Eye (tissue), 1 donor: ENCODE measurements around the gene KLHDC1.
"Not testable (repeated sequence)": the region's sequence is repeated elsewhere in the genome, so short reads cannot be mapped to it uniquely, and the experiment has no call there.

Experiments used
- DNase-seq: peaks from one replicate; pipeline ENCODE4 v3.0.0-alpha.2; 2015

The KLHDC1 gene

DNA sequence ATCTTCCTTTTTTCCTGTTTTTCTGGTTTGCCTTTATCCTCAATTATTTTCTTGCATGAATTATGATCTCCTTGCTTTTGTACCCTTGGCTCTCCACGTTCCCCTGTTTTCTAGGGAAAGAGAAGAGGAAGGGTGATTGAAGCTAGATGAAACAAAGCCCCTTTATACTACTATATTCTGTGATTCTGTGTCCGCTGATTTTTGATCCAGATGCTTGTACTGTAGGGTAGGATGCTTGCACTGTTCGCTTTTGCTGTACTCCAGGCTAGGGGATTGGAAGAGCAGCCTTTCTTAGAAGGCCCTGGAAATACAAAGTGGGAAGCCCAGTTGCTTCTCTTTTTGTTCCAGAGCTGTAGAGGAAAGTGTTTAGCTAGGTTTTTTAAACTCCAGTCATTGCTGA is 40.0 kb downstream of the KLHDC1 start:
- no peak for DNase-seq

DNA sequence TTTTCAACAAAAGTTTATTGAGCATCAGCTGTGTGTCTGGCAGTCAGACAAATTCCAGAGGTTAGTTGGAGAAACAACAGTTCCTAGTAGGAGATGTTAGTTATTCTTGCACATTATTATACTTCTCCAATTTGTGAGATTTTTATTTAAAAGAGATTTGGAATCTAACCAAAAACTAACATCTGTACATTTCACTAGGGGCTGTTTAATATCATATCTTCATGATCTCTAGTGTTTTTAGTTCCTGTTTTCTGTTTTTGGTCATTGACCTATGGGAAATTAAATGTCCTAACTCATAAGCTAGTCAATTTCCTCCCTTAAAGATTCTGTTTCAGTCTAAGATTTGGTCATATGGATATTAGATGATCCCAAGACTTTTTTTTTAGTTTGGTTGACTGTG is 40.9 kb downstream of the KLHDC1 start:
- DNase-seq: no peak

DNA sequence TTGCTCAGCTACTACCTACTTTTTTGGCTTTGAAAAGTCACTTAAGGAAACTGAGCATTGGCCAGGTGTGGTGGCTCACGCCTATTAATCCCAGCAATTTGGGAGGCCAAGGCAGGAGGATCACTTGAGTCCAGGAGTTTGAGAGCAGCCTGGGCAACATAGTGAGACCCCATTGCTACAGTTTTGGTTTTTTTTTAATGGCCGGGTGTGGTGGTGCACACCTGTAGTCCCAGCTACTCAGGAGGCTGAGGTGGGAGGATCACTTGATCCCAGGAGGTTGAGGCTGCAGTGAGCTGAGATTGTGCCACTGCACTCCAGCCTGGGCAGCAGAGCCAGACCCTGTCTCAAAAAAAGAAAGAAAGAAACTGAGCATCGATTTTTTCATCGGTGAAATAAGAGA is 42.7 kb downstream of the KLHDC1 start:
- DNase-seq: not testable (repeated sequence)

DNA sequence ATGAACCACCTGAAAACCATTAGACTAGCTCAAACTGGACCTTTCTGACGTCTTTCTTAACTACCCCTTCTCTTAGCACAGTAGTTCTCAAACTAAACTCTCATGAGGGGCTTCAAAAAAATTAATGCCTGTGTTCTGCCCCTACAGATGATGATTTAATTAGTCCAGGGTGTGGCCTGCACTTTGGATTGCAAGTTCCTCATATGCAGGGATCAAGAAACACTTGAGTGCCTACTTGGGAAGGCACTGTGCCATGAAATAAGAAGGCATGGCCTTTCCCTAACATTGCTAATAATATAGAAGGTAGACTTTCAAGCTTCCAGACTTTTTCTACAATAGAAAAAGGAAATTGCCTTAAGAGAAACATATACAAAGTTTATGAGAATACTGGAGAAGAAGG is 52.3 kb downstream of the KLHDC1 start:
- DNase-seq: no peak

- DNase-seq: not testable (repeated sequence)
Measured at GRCh38 chr14:49746476-49746875, 53.6 kb downstream of the KLHDC1 start.

- no peak for DNase-seq
Measured at GRCh38 chr14:49754570-49755097, 61.7 kb downstream of the KLHDC1 start.

- DNase-seq: no peak
Measured at GRCh38 chr14:49755378-49755777, 62.5 kb downstream of the KLHDC1 start.

DNA sequence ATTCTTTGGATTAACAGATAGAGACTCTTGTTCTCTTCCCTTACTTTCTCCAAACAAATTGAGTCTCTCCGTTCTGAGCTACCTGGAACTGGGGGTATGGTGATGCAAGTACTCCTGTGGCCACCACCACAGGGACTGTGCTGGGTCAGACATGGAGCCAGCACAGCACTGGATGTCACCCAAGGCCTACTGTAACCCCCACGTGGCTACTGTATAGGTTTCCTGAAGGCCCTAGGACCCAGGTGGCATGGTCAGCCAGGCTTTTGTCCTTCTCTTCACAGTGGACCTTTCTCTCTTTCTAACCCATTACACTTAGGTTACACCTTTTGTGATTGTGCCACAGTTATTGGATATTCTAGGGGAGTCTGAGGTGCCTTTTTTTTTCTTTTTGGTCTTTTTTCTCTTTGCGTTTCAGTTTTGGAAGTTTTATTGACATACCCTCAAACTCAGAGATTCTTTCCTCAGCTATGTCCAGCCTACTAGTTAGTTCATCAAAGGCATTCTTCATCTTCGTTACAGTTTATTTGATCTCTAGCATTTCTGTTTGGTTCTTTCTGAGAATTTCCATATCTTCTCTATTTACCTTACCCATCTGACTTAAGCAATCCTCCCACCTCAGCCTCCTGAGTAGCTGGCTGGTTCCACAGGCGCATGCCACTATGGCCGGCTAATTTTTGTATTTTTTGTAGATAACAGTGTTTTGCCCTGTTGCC is 69.1 kb downstream of the KLHDC1 start:
- no peak for DNase-seq

- no peak for DNase-seq
Measured at GRCh38 chr14:49766839-49767238, 73.9 kb downstream of the KLHDC1 start.

DNA sequence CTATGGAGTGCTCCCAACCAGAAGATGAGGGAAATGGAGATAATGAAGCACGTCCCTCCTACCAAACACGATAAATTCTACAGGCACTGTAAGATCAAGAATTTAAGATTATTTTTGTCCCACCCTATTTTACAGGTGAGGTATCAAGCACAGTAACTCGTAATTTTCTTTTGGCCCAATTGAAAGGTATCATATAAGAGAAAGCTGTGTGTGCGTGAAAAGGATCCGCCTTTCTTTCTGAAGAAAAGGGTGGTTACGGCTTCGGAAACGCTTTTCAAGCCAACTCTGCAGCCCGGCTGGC is 74.3 kb downstream of the KLHDC1 start:
- no peak for DNase-seq

DNA sequence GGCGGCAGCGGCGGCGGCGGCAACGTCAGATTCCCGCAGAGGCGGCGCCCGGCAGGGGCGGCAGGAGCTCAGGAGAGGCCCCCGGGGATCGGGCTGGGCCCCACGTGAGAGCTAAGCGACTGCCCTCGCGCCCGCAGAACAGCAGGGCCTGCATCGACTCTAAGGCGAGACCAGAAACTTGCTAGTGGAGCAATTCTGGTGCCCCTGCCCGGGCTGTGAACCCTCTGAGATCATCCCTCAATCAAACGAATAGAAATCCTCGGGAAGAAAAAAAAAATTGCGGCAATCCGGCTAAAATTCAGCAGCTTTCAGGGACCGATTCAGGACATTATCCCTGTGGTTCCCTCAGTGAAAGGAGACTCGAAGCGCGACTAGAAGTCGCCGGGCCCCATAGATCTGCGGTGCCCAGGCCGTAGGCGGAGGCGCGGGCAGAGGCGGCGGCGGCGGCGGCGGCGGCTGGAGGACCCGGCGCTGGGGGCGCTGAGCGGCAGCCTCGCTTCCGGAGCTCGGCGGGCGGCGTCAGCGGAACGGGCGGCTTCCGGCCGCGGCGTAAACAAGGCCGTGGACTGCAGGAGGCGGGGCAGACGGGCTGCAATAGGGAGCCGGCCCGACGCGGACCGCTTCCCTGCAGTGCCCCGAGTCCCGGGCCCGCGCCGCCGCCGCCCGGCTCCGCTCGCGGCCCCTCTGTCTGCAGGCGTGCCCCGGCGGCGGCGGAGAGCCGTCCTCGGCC is 74.8 kb downstream of the KLHDC1 start, which contains the start of gene KLHDC2:
KLHDC2 (plus strand) TSS at position 583 of the 730 bp plus-strand sequence. CDS start 316 bp downstream, outside the sequence.
- DNase-seq: peak; percentile 95

- DNase-seq: peak; percentile 85
Measured at GRCh38 chr14:49768301-49769121, 75.6 kb downstream of the KLHDC1 start.

DNA sequence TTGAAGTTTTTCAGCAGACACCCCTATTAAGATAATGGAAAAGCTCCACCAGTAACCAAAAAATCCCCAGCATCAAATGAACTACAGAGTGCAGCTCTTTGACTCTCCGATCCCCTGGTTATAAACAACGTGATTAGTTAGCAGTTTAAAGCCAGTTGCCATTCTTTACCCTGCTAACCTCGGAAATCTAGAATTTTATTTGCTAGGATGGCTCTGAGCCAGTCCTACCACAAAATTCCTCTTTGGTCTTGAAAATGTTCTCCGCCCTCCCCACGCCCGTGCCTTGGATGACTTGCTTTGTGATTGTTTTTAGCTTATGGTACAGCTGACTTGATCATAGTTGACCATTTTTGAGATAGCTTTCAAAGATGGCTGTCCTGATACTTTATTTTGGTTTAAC is 76.3 kb downstream of the KLHDC1 start:
- DNase-seq: no peak

DNA sequence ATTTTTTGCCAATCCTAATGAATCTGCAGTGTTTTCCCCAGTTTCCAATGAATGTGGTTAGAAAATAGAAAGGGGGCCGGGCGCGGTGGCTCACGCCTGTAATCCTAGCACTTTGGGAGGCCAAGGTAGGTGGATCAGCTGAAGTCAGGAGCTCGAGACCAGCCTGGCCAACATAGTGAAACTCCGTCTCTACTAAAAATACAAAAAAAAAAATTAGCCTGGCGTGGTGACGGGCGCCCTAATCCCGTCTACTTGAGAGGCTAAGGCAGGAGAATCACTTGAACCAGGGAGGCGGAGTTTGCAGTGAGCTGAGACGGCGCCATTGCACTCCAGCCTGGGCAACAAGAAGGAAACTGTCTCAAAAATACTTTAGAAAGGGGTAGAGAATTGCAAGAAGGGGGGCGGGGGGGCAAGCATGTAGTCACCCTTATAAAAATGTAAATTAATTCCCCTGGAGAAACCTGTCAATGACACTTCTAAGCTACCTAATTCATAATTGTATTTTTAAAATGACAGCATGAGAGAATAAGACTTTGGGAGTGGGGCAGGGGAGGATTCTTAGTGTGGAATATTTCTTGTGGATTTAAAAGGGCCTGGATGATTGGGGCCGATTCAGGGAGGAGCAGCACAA is 76.8 kb downstream of the KLHDC1 start:
- no peak for DNase-seq

GRCh38 chr14:49770212-49770817 is 77.4 kb downstream of the KLHDC1 start:
- DNase-seq: peak; percentile 14

DNA sequence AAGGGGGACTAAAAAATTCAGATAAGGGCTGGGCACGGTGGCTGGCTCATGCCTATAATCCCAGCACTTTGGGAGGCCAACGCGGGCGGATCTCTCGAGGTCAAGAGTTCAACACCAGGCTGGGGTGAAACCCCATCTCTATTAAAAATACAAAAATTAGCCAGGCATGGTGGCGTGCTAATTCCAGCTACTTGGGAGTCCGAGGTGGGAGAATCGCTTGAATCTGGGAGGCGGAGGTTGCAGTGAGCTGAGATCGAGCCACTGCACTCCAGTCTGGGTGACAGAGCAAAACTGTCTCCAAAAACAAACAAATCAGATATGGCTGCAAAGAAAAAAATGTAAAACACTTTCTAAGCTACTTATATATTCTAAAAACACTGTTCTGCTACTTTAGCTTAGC is 78.8 kb downstream of the KLHDC1 start:
- DNase-seq: not testable (repeated sequence)

GRCh38 chr14:49774106-49774505 is 81.2 kb downstream of the KLHDC1 start:
- DNase-seq: no peak

DNA sequence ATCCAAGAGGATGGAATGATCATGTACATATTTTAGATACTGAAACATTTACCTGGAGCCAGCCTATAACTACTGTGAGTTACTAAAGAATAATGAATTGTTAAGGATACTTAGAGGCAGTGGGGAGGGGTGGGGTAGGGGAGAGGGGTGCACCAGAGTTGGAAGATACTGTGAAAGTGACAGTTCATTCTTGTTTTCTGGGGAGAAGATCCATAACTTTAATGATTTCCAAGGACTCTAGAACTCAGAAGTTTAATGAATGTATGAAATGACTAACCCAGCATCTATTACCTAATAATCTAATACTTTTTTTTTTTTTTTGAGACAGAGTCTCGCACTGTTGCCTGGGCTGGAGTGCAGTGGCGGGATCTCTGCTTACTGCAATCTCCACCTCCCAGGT is 85.5 kb downstream of the KLHDC1 start:
- no peak for DNase-seq

GRCh38 chr14:49781040-49781439 is 88.1 kb downstream of the KLHDC1 start:
- DNase-seq: not testable (repeated sequence)

DNA sequence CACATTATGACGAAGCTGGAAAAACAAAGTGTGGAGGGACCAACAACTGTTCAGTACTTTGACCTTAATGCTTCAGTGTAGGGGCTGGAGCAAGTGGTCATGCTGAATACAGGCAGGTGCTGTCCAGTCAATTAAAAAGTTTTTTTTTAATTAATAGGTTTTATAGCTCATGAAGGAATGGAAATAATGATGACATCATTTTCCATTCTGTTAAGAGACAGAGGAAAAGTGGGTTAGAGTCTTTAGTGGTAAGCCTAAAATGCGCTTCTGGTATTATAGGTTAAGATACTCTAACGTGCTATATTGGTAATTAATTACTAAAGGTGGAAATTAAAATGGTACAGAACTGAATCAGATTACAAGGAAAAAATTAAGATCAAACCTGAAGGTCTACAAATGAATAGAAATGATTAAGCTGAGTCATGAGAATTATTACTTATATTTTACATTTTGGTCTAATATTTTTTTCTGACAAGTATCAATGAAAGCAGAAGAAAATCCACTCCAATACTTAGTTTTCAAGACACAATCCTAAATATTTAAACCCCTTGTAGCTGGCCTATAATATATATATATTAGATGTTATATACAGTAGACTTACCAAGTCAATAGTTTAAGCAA is 90.6 kb downstream of the KLHDC1 start:
- DNase-seq: no peak

DNA sequence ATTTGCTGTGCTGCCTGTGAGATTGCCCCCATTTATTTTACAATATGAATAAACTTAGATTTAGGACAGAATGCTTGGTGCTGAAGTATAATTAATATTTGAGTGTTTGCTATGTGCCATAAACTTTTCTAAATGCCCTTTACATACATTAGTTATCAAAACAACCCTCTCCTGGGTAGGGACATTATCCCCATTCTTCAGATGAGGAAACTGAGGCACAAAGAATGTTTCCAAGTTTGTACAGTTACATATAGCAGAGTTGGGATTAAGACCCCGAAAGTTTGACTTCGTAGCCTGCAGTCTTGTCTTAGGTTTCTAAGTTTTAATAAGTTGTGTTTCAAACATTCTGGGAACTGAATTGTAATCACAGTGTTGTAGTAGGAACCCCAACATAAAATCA is 93.4 kb downstream of the KLHDC1 start:
- DNase-seq: no peak

DNA sequence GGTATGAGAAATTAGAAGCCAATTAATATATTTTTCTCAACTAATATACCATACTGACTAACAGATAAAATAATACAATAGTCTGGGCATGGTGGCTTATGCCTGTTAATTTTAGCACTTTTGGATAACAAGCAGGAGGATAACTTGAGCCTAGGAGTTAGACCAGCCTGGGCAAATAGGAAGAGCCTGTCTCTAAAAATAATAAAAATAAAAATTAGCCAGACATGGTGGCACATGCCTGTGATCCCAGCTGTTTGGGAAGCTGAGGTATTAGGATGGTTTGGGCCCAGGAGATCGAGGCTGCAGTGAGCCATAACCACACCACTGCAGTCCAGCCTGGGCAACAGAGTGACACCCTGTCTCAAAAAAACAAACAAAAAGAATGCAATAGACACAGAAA is 99.7 kb downstream of the KLHDC1 start:
- DNase-seq: no peak
